CD4-positive, alpha-beta T cell treated with Interferon alpha-2 for 1 hour (primary cell): Measurements from ENCODE around the gene ARHGAP6.

ENCODE experiments used
- DNase-seq, 2 donors: peaks; one replicate each; pipeline ENCODE4 v3.0.0-alpha.2; 2020 to 2022

The ARHGAP6 gene

GRCh38 chrX:11575332-11575731, 90.4 kb downstream of the ARHGAP6 start:
- no peak for DNase-seq

GRCh38 chrX:11567528-11568220, 98.0 kb downstream of the ARHGAP6 start:
- DNase-seq, result no peak

GRCh38 chrX:11566789-11567188, 98.9 kb downstream of the ARHGAP6 start:
- DNase-seq, result no peak

- no peak for DNase-seq
Observed at GRCh38 chrX:11566173-11566572, 99.5 kb downstream of the ARHGAP6 start.

GRCh38 chrX:11564546-11564945, 101.2 kb downstream of the ARHGAP6 start:
- DNase-seq, result no peak

- DNase-seq, result no peak
Observed at GRCh38 chrX:11562570-11562969, 103.2 kb downstream of the ARHGAP6 start.

- peak; percentile 33 to 43 for DNase-seq
Observed at GRCh38 chrX:11558972-11559371, 106.7 kb downstream of the ARHGAP6 start.

GRCh38 chrX:11557120-11557519, 108.6 kb downstream of the ARHGAP6 start:
- DNase-seq, result no peak

- no peak for DNase-seq
Observed at GRCh38 chrX:11555759-11556158, 110.0 kb downstream of the ARHGAP6 start.

- DNase-seq, result no peak
Observed at GRCh38 chrX:11553594-11553993, 112.1 kb downstream of the ARHGAP6 start.

- DNase-seq, result no peak
Observed at GRCh38 chrX:11551151-11551550, 114.6 kb downstream of the ARHGAP6 start.

- DNase-seq, result no peak
Observed at GRCh38 chrX:11546917-11547316, 118.8 kb downstream of the ARHGAP6 start.

- no peak for DNase-seq
Observed at GRCh38 chrX:11543249-11543648, 122.5 kb downstream of the ARHGAP6 start.

- DNase-seq, result no peak
Observed at GRCh38 chrX:11541510-11541909, 124.2 kb downstream of the ARHGAP6 start.

GRCh38 chrX:11540532-11541377, 125.0 kb downstream of the ARHGAP6 start:
- no peak for DNase-seq

GRCh38 chrX:11537141-11537540, 128.6 kb downstream of the ARHGAP6 start:
- DNase-seq, result no peak

GRCh38 chrX:11535156-11535919, 130.4 kb downstream of the ARHGAP6 start:
- DNase-seq, result no peak

GRCh38 chrX:11533199-11533651, 132.5 kb downstream of the ARHGAP6 start:
- DNase-seq, result peak in 1 of 2 donors; percentile 77

GRCh38 chrX:11532291-11533078, 133.2 kb downstream of the ARHGAP6 start:
- no peak for DNase-seq

- DNase-seq, result no peak
Observed at GRCh38 chrX:11531226-11531625, 134.5 kb downstream of the ARHGAP6 start.

- DNase-seq, result no peak
Observed at GRCh38 chrX:11530621-11531020, 135.1 kb downstream of the ARHGAP6 start.

- DNase-seq, result no peak
Observed at GRCh38 chrX:11528623-11529022, 137.1 kb downstream of the ARHGAP6 start.

GRCh38 chrX:11525685-11526084, 140.0 kb downstream of the ARHGAP6 start:
- DNase-seq, result no peak
